ENCODE measurements around the gene RTL10.

RTL10 gene

DNA sequence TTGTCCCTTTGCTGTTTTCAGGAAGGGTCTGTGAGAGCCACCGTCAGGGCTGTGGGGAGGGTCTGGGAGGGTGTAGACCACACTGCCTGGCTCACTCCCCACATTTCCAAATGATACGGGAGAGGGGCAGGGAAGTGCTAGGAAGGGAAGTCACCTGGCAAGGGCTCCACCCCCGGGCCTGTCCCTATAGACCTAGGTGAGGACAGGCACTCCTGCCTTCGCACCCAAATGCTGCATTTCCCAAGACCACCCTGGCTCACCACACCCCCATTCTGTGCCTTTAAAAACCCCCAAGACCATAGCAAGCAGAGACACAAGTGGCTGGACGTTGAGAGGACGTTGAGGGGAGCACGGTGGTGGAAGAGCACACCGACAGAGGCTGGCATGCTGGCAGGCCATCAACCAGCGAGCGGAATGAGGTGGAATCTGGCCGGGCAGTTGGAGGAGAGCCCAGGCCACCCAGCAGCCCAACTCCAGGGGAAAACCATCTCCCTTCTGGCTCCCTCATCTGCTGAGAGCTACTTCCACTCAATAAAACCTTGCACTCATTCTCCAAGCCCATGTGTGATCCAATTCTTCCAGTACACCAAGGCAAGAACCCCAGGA lies 45.7 kb downstream of the RTL10 start:
- DNase-seq (ENCODE audit: insufficient read length, low spot score) (no peak), FAIRE-seq (no peak)
- no peak for TF ChIP-seq POLR2A (IDR thresholded peaks at IDR 0.05; ENCODE audit: low read depth, low read length)

- no peak for TF ChIP-seq POLR2A (IDR thresholded peaks at IDR 0.05; ENCODE audit: low read depth, low read length)
- FAIRE-seq, result no peak
- no peak for DNase-seq (ENCODE audit: insufficient read length, low spot score)
Observed at GRCh38 chr22:19807914-19808872, 46.5 kb downstream of the RTL10 start.

- no peak for TF ChIP-seq POLR2A (IDR thresholded peaks at IDR 0.05; ENCODE audit: low read depth, low read length)
- FAIRE-seq (no peak), DNase-seq (ENCODE audit: insufficient read length, low spot score) (no peak)
Observed at GRCh38 chr22:19807161-19807913, 47.3 kb downstream of the RTL10 start.

DNA sequence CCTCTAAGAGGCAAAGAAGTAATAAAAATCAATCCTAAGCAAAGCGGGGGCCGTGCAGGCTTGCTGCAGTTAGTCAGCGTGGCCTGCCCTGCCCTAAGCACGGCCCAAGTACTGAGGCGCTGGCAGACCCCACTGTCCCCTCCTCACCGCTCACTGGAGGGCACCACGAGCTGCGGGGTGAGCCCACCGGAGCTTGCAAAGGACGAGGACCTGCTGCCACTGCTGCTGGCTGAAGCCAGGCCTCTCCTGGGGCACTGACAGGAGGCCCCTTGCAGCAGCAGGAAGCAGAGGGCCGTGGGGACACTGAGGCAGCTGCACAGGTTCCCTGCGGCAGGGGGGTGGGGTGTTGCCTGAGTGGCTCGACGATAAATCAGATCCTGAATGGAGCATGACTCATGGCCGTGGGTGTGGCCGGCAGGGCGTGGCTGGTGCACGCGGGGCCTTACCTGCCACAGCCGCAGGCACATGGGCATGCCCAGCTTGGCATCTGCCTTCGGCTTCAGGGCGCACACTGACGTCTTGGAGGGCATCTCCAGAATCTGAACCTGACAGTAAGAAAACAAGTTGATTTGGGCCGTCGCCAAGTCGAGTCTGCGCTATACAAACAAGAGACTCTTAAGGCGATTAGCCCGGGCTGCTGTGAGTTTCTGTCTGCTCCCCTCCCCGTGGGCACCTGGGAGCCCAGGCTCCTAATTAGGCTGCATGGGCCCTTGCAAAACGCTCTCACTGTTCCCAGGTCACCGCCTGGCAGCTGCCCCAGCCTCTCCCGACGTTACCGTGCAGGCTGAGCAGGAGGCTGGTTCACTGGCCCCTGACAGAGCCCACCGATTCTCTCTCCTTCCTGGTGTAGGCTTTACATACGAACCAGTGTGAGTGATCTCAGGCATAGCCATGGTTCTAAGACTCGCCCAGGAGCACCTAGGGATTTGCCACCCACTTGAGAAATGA lies 48.2 kb downstream of the RTL10 start:
- DNase-seq (ENCODE audit: insufficient read length, low spot score) (peak; percentile 46), FAIRE-seq (no peak)
- no peak for TF ChIP-seq POLR2A (IDR thresholded peaks at IDR 0.05; ENCODE audit: low read depth, low read length)

DNA sequence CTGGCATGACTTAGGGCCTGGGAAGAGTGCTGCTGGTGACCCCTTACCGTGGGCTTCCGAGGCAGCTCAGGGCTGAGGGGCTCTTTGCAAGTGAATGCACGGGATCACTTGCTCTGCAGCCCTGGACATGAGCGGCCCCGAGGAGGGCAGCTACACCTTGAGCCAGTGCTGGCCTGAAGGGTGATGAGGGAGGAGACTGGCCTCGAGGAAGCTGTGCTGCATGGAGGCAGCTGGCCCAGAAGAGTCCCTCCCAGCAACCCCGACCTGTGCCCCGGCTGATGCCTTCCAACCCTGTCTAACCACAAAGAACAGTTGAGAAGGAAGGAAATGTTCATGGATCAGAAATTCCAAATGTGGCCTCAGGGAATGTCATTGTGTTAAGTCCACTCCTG lies 48.9 kb downstream of the RTL10 start:
- FAIRE-seq (no peak), DNase-seq (ENCODE audit: insufficient read length, low spot score) (peak; percentile 34)
- TF ChIP-seq POLR2A (IDR thresholded peaks at IDR 0.05; ENCODE audit: low read depth, low read length), result no peak
